Measurements from ENCODE around the gene GNG7.
A peak's percentile ranks its signal among the peaks of the same experiment; 100 is the strongest.

Gene GNG7

DNA sequence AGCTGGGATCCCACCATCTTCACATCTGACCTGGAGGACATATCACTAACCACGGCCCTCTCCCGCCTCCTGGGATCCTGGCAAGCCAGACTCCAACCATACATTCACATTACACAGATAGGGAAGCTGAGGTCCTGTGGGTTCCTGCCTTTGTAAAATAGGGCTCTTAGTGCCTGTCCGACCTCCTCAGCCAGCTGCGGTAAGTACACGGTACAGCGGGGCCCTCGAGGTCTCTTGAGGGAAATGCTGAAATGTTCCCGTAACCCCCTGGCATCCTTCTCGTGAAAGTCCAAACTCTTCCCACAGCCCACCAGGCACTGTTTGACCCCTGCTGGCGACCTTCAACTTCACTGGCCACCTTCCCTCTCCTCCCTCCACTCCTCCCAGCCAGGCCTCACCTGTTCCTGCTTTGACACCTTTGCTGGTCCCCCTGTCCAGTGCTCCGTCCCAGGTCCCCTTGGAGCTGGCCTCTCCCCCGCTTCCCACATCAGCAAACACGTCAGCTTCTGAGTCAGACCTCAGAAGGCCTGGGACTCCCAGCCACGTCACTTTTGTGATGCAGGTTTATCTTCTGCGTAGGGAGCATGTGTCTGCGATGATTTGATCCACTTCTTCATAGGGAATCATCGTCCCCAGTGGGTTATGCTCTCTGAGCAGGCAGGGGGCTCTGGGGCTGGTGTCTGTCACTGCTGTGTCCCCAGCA is 8.8 kb upstream of the GNG7 start:
- Histone ChIP-seq H2BK120ac (ENCODE audit: insufficient read depth, low read length, poor library complexity) (no peak overlapping the region), H2BK12ac (ENCODE audit: low read length) (no peak overlapping the region), H3K9ac (ENCODE audit: low read length) (no peak overlapping the region), H2AFZ (ENCODE audit: insufficient read depth, low read length, poor library complexity) (no peak overlapping the region), H3K23ac (ENCODE audit: low read length) (no peak overlapping the region), H3K9me3 (ENCODE audit: insufficient read depth, low read depth, low read length) (peaks cover 13% of the 10 kb centered on the region), H4K8ac (ENCODE audit: low read depth, low read length) (no peak overlapping the region), H3K36me3 (ENCODE audit: control insufficient read depth in 1 of 2, insufficient read depth in 2 of 2, low read length in 2 of 2) (no peaks in the 10 kb centered on the region), H4K91ac (ENCODE audit: low read depth, low read length) (no peak overlapping the region), H3K14ac (ENCODE audit: low read length) (no peak overlapping the region), H3K79me1 (ENCODE audit: low read length) (no peaks in the 10 kb centered on the region), H3K27me3 (ENCODE audit: insufficient read depth, low read length) (no peaks in the 10 kb centered on the region), H2BK5ac (ENCODE audit: low read depth, low read length, poor library complexity) (no peak overlapping the region), H2AK5ac (ENCODE audit: low read length) (no peak overlapping the region), H3K79me2 (ENCODE audit: control insufficient read depth, insufficient read depth, low read length, poor library complexity) (no peaks in the 10 kb centered on the region), H3K18ac (ENCODE audit: low read length) (no peak overlapping the region), H3K4me3 (ENCODE audit: low read depth, low read length) (peak overlapping the region; percentile 27), H3K4me1 (ENCODE audit: control insufficient read depth in 1 of 2, insufficient read depth in 2 of 2, low read length in 2 of 2) (no peaks in the 10 kb centered on the region), H3K4ac (ENCODE audit: low read depth, low read length) (no peak overlapping the region), H4K12ac (ENCODE audit: low read depth, low read length) (no peak overlapping the region), H3K27ac (ENCODE audit: low read depth, low read length) (no peak overlapping the region), H3K4me2 (ENCODE audit: low read length) (no peak overlapping the region)
- peak in 1 of 2 donors; percentile 20 for DNase-seq
- WGBS (ENCODE audit: extremely low coverage, insufficient coverage, insufficient read length): no CpG with 5 or more reads among the region's 17 CpGs

DNA sequence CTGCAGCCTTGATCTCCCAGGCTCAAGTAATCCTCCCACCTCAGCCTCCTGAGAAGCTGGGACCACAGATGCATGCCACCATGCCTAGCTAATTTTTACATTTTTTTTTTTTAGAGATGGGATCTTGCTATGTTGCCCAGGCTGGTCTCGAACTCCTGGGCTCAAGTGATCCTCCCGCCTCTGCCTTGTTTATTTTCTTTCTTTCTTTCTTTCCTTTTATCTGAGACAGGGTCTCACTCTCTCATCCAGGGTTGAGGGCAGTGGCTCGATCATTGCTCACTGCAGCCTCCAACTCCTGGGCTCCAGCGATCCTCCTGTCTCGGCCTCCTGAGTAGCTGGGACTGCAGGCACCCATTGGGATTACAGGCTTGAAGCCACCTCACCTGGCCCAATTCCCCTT is 3.8 kb upstream of the GNG7 start:
- Histone ChIP-seq H3K18ac (ENCODE audit: low read length) (no peak overlapping the region), H3K4me1 (ENCODE audit: control insufficient read depth in 1 of 2, insufficient read depth in 2 of 2, low read length in 2 of 2) (peaks cover 2 to 3% of the 10 kb centered on the region in 2 experiments), H3K4me2 (ENCODE audit: low read length) (no peak overlapping the region), H3K79me2 (ENCODE audit: control insufficient read depth, insufficient read depth, low read length, poor library complexity) (peaks cover 2% of the 10 kb centered on the region), H3K9ac (ENCODE audit: low read length) (no peak overlapping the region), H3K4me3 (ENCODE audit: low read depth, low read length) (no peak overlapping the region), H4K12ac (ENCODE audit: low read depth, low read length) (no peak overlapping the region), H2BK5ac (ENCODE audit: low read depth, low read length, poor library complexity) (no peak overlapping the region), H3K9me3 (ENCODE audit: insufficient read depth, low read depth, low read length) (peaks cover 2% of the 10 kb centered on the region), H3K79me1 (ENCODE audit: low read length) (peaks cover 2% of the 10 kb centered on the region), H3K14ac (ENCODE audit: low read length) (no peak overlapping the region), H3K27ac (ENCODE audit: low read depth, low read length) (no peak overlapping the region), H3K27me3 (ENCODE audit: insufficient read depth, low read length) (peaks cover 10% of the 10 kb centered on the region), H3K36me3 (ENCODE audit: control insufficient read depth in 1 of 2, insufficient read depth in 2 of 2, low read length in 2 of 2) (no peaks in the 10 kb centered on the region), H3K23ac (ENCODE audit: low read length) (no peak overlapping the region), H2BK120ac (ENCODE audit: insufficient read depth, low read length, poor library complexity) (no peak overlapping the region), H2AFZ (ENCODE audit: insufficient read depth, low read length, poor library complexity) (no peak overlapping the region), H3K4ac (ENCODE audit: low read depth, low read length) (no peak overlapping the region), H2AK5ac (ENCODE audit: low read length) (no peak overlapping the region), H4K91ac (ENCODE audit: low read depth, low read length) (no peak overlapping the region), H2BK12ac (ENCODE audit: low read length) (no peak overlapping the region), H4K8ac (ENCODE audit: low read depth, low read length) (no peak overlapping the region)
- no CpG with 5 or more reads among the region's 5 CpGs for WGBS (ENCODE audit: extremely low coverage, insufficient coverage, insufficient read length)
- DNase-seq: no peak

DNA sequence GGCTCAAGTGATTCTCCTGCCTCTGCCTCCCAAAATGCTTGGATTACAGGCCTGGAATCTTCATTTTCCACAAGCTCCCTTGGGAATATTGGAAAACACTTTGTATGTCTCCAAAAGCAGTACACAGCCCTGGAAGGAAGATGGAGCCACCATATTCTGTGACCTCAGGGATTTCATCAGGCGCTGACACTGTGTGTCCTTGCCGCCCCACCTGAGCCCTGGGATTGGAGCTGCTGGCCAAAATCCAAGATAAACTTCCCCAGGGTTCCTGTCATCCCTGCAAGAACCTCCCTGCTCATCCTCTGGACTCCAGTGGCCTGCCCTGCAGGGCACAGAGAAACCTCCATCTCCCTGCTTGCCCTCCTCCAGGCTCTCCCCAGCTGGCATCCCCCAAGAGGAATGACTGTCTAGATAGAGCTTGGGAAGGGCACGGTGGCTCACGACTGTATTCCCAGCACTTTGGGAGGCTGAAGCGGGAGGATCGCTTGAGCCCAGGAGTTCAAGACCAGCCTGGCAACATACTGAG is 1.3 kb upstream of the GNG7 start:
- Histone ChIP-seq H3K79me2 (ENCODE audit: control insufficient read depth, insufficient read depth, low read length, poor library complexity) (peaks cover 2% of the 10 kb centered on the region), H4K12ac (ENCODE audit: low read depth, low read length) (no peak overlapping the region), H3K4me1 (ENCODE audit: control insufficient read depth in 1 of 2, insufficient read depth in 2 of 2, low read length in 2 of 2) (peaks cover 2 to 3% of the 10 kb centered on the region in 2 experiments), H3K27ac (ENCODE audit: low read depth, low read length) (no peak overlapping the region), H3K27me3 (ENCODE audit: insufficient read depth, low read length) (peaks cover 16% of the 10 kb centered on the region), H3K23ac (ENCODE audit: low read length) (no peak overlapping the region), H2BK120ac (ENCODE audit: insufficient read depth, low read length, poor library complexity) (no peak overlapping the region), H3K18ac (ENCODE audit: low read length) (no peak overlapping the region), H3K4ac (ENCODE audit: low read depth, low read length) (no peak overlapping the region), H3K9ac (ENCODE audit: low read length) (no peak overlapping the region), H3K9me3 (ENCODE audit: insufficient read depth, low read depth, low read length) (peaks cover 5% of the 10 kb centered on the region), H3K36me3 (ENCODE audit: control insufficient read depth in 1 of 2, insufficient read depth in 2 of 2, low read length in 2 of 2) (no peaks in the 10 kb centered on the region), H3K79me1 (ENCODE audit: low read length) (peaks cover 2% of the 10 kb centered on the region), H2BK5ac (ENCODE audit: low read depth, low read length, poor library complexity) (no peak overlapping the region), H2BK12ac (ENCODE audit: low read length) (no peak overlapping the region), H4K8ac (ENCODE audit: low read depth, low read length) (no peak overlapping the region), H3K14ac (ENCODE audit: low read length) (no peak overlapping the region), H2AFZ (ENCODE audit: insufficient read depth, low read length, poor library complexity) (no peak overlapping the region), H4K91ac (ENCODE audit: low read depth, low read length) (no peak overlapping the region), H3K4me3 (ENCODE audit: low read depth, low read length) (no peak overlapping the region), H2AK5ac (ENCODE audit: low read length) (no peak overlapping the region), H3K4me2 (ENCODE audit: low read length) (no peak overlapping the region)
- WGBS (ENCODE audit: extremely low coverage, insufficient coverage, insufficient read length): no CpG with 5 or more reads among the region's 6 CpGs
- no peak for DNase-seq

DNA sequence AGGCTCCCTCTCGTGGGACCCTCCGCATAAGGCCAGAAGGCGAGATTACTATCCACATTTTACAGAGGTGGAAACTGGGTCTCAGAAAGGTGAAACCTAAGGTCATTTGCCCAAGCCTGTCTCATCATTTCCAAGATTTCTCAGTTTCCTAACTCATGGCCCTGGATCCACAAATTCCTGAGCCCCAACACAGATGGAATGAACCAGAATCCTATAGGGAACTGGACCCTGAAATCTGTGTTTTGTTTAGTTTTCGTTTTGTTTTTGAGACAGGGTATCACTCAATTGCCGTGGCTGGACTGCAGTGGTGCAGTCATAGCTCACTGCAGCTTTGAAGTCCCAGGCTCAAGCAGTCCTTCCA is 563 bp upstream of the GNG7 start:
- Histone ChIP-seq H3K18ac (ENCODE audit: low read length) (no peak overlapping the region), H4K91ac (ENCODE audit: low read depth, low read length) (no peak overlapping the region), H3K4me3 (ENCODE audit: low read depth, low read length) (no peak overlapping the region), H2AFZ (ENCODE audit: insufficient read depth, low read length, poor library complexity) (no peak overlapping the region), H4K8ac (ENCODE audit: low read depth, low read length) (peak overlapping the region; percentile 89), H2BK120ac (ENCODE audit: insufficient read depth, low read length, poor library complexity) (no peak overlapping the region), H3K79me1 (ENCODE audit: low read length) (peaks cover 2% of the 10 kb centered on the region), H3K9me3 (ENCODE audit: insufficient read depth, low read depth, low read length) (peaks cover 5% of the 10 kb centered on the region), H3K14ac (ENCODE audit: low read length) (no peak overlapping the region), H3K23ac (ENCODE audit: low read length) (no peak overlapping the region), H3K27ac (ENCODE audit: low read depth, low read length) (no peak overlapping the region), H3K4me2 (ENCODE audit: low read length) (peak overlapping the region; percentile 32), H4K12ac (ENCODE audit: low read depth, low read length) (peak overlapping the region; percentile 50), H3K36me3 (ENCODE audit: control insufficient read depth in 1 of 2, insufficient read depth in 2 of 2, low read length in 2 of 2) (no peaks in the 10 kb centered on the region), H3K9ac (ENCODE audit: low read length) (no peak overlapping the region), H2BK5ac (ENCODE audit: low read depth, low read length, poor library complexity) (no peak overlapping the region), H2BK12ac (ENCODE audit: low read length) (no peak overlapping the region), H3K4ac (ENCODE audit: low read depth, low read length) (no peak overlapping the region), H3K79me2 (ENCODE audit: control insufficient read depth, insufficient read depth, low read length, poor library complexity) (peaks cover 2% of the 10 kb centered on the region), H3K27me3 (ENCODE audit: insufficient read depth, low read length) (peaks cover 16% of the 10 kb centered on the region), H2AK5ac (ENCODE audit: low read length) (no peak overlapping the region), H3K4me1 (ENCODE audit: control insufficient read depth in 1 of 2, insufficient read depth in 2 of 2, low read length in 2 of 2) (peaks cover 2 to 3% of the 10 kb centered on the region in 2 experiments)
- no peak for DNase-seq
- no CpG with 5 or more reads among the region's 5 CpGs for WGBS (ENCODE audit: extremely low coverage, insufficient coverage, insufficient read length)
